ENCODE results near the gene ZNF799. TPM values are rescaled to one million over a fixed set of nuclear protein-coding genes. Genes with fewer than 3 reads are reported as not detected.
"Not testable (repeated sequence)": the region's sequence is repeated elsewhere in the genome, so short reads cannot be mapped to it uniquely, and the experiment has no call there.

The ZNF799 gene
- total RNA-seq = 1 to 10 TPM; 3.3 to 6.6 (median 3.4) TPM

DNA sequence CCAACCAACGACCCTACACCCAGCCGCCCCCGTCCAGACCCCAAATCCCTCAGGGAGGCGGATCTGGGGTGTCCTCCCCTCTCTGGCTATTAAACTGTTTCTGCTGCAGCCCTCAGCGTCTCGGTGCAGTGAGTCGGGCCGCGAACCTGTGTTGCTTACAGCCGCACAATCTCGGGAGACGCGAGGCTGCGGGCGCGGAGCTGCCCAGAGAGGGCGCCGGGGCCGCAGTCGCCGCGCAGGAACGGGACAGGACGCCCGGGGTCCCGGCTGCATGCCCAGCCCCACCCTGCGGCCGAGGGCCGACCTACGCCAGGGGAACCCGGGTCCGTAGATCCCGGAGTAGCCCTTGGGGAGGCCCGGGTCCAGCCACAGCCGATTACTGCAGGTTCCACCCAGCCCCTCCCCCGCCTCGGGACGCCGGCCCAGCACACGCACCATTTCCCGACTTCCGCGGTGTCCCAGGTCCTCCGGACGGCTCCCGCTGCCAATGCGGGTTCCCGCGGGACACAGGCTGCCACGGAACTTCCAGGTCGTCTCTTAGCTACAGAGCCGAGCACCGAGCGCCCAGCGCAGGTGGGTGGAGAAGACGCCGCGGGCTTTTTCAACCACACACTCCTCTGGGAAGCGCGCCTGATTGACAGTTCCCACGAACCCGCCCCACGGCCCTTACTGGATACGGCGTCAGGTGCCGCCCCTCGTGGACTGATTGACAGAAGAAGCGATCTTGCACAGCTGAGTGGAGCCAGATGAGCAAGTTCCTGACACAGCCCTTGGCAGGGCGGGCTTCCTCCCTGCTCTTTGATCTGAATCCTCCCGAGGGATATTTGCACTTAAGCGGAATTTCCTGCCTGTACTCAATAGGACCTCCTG, at the start of gene ZNF799:
ZNF799 (minus strand) TSS at position 639 of the 870 bp plus-strand sequence; CDS start at position 438, 201 bp downstream.
- Histone ChIP-seq H3K27me3 (no peaks in the 10 kb centered on the region), H3K27ac (replicated peaks in 1 of 4) (peak within 1 kb of the TSS; percentile 85 to 95 (median 87)), H3K36me3 (no peaks in the 10 kb centered on the region), H3K4me3 (peak within 1 kb of the TSS; percentile 70 to 84 (median 78)), H3K4me1 (peaks cover 4 to 17% (median 10%) of the 10 kb centered on the region in 4 donors), H3K9me3 (no peaks in the 10 kb centered on the region)
- peak; percentile 99 for DNase-seq (ENCODE audit: extremely low spot score)
- TF ChIP-seq POLR2A (IDR thresholded peaks at IDR 0.05; ENCODE audit: low read depth) = no peak
- no peak for TF ChIP-seq EP300 (IDR thresholded peaks at IDR 0.05)
- TF ChIP-seq POLR2AphosphoS5 (IDR thresholded peaks at IDR 0.05) = peak; percentile 84 to 86
- TF ChIP-seq, protein P1, sequence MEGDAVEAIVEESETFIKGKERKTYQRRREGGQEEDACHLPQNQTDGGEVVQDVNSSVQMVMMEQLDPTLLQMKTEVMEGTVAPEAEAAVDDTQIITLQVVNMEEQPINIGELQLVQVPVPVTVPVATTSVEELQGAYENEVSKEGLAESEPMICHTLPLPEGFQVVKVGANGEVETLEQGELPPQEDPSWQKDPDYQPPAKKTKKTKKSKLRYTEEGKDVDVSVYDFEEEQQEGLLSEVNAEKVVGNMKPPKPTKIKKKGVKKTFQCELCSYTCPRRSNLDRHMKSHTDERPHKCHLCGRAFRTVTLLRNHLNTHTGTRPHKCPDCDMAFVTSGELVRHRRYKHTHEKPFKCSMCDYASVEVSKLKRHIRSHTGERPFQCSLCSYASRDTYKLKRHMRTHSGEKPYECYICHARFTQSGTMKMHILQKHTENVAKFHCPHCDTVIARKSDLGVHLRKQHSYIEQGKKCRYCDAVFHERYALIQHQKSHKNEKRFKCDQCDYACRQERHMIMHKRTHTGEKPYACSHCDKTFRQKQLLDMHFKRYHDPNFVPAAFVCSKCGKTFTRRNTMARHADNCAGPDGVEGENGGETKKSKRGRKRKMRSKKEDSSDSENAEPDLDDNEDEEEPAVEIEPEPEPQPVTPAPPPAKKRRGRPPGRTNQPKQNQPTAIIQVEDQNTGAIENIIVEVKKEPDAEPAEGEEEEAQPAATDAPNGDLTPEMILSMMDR (IDR thresholded peaks at IDR 0.05) = peak in 1 of 3 experiments; percentile 16
- WGBS = 1% methylated on average over 20 of the region's 71 CpGs
- intact Hi-C loops (cut with DNase I) = no loop called here

DNA sequence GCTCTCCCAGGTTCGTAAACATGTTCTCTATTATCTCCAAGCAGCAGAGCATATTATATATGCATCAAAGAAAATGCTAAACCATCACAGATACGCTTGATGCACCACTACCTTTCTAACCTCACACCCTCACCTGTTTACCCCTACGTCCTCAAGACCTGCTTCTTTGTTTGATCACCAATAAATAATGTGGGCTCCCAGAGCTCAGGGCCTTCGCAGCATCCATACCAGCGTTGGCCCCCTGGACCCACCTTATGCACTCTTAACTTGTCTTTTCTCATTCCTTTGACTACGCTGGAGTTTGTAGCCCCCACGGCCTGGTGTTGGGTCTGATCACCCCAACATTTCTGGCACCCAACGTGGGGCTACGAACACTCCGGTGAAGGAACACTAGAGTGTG, 49.8 kb upstream of the ZNF799 start:
- 82% methylated on average over 10 of the region's 10 CpGs for WGBS
- intact Hi-C loops (cut with DNase I) = no loop called here
- Histone ChIP-seq H3K27ac (replicated peaks in 1 of 4) (no peak overlapping the region), H3K4me3 (no peak overlapping the region), H3K4me1 (no peaks in the 10 kb centered on the region), H3K27me3 (no peaks in the 10 kb centered on the region), H3K36me3 (no peaks in the 10 kb centered on the region), H3K9me3 (peaks cover 0 to 16% (median 6%) of the 10 kb centered on the region in 4 donors)
- TF ChIP-seq POLR2A (IDR thresholded peaks at IDR 0.05; ENCODE audit: low read depth) (no peak), EP300 (IDR thresholded peaks at IDR 0.05) (no peak), POLR2AphosphoS5 (IDR thresholded peaks at IDR 0.05) (no peak)
- DNase-seq (ENCODE audit: extremely low spot score) = no peak

DNA sequence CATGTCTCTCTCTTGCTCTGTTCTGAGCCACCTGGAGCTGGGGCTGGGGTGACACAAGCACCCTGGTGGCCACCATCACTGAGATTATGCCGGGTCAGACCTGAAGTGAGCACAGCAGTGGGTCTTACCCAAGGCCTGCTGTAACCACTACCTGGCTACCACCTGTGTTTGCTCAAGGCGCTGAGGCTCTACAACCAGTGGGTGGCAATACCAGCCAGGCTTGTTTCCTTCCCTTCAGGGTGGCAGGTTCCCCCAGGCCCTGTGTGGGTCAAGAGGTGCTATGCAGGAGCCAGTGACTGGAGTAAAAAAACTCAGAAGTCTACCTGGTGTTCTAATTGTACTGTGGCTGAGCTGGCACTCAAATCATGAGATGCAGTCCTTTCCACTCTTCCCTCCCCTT, 47.7 kb upstream of the ZNF799 start:
- TF ChIP-seq POLR2AphosphoS5 (IDR thresholded peaks at IDR 0.05) (no peak), EP300 (IDR thresholded peaks at IDR 0.05) (no peak)
- Histone ChIP-seq H3K36me3 (no peaks in the 10 kb centered on the region), H3K4me1 (no peaks in the 10 kb centered on the region), H3K27me3 (no peaks in the 10 kb centered on the region), H3K9me3 (peaks cover 0 to 16% (median 6%) of the 10 kb centered on the region in 4 donors), H3K27ac (replicated peaks in 1 of 4) (no peak overlapping the region), H3K4me3 (no peak overlapping the region)
- WGBS = 86% methylated on average over 2 of the region's 2 CpGs
- no peak for DNase-seq (ENCODE audit: extremely low spot score)
- intact Hi-C loops (cut with DNase I) = no loop called here

DNA sequence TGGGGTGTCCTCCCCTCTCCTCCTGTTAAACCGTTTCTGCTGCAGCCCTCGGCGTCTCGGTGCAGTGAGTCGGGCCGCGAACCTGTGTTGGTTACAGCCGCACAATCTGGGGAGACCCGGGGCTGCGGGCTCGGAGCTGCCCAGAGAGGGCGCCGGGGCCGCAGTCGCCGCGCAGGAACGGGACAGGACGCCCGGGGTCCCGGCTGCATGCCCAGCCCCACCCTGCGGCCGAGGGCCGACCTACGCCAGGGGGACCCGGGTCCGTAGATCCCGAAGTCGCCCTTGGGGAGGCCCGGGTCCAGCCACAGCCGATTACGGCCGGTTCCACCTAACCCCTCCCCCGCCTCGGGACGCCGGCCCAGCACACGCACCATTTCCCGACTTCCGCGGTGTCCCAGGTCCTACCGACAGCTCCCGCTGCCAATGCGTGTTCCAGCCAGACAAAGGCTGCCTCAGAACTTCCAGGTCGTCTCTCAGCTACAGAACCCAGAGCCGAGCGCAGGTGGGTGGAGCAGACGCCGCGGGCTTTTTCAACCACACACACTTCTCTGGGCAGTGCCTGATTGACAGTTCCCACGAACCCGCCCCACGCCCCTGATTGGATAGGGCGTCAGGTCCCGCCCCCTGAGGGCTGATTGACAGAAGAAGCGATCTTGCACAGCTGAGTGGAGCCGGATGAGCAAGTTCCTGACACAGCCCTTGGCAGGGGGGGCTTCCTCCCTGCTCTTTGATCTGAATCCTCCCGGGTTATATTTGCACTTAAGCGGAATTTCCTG, 39.7 kb upstream of the ZNF799 start, which contains the start of gene ZNF443:
ZNF443 (minus strand) TSS at position 481 of the 776 bp plus-strand sequence; CDS start at position 374, 107 bp downstream.
- Histone ChIP-seq H3K4me1 (peaks cover 4 to 15% (median 10%) of the 10 kb centered on the region in 4 donors), H3K27me3 (no peaks in the 10 kb centered on the region), H3K4me3 (peak within 1 kb of the TSS; percentile 72 to 79 (median 78)), H3K9me3 (no peaks in the 10 kb centered on the region), H3K27ac (replicated peaks in 1 of 4) (peak within 1 kb of the TSS; percentile 86 to 94 (median 88)), H3K36me3 (no peaks in the 10 kb centered on the region)
- intact Hi-C loops (cut with DNase I) = no loop called here
- no peak for TF ChIP-seq EP300 (IDR thresholded peaks at IDR 0.05)
- no peak for TF ChIP-seq POLR2A (IDR thresholded peaks at IDR 0.05; ENCODE audit: low read depth)
- TF ChIP-seq POLR2AphosphoS5 (IDR thresholded peaks at IDR 0.05) = peak; percentile 68 to 86
- TF ChIP-seq, protein P1 (IDR thresholded peaks at IDR 0.05) = no peak
- peak; percentile 100 for DNase-seq (ENCODE audit: extremely low spot score)
- 0% methylated on average over 18 of the region's 59 CpGs for WGBS

DNA sequence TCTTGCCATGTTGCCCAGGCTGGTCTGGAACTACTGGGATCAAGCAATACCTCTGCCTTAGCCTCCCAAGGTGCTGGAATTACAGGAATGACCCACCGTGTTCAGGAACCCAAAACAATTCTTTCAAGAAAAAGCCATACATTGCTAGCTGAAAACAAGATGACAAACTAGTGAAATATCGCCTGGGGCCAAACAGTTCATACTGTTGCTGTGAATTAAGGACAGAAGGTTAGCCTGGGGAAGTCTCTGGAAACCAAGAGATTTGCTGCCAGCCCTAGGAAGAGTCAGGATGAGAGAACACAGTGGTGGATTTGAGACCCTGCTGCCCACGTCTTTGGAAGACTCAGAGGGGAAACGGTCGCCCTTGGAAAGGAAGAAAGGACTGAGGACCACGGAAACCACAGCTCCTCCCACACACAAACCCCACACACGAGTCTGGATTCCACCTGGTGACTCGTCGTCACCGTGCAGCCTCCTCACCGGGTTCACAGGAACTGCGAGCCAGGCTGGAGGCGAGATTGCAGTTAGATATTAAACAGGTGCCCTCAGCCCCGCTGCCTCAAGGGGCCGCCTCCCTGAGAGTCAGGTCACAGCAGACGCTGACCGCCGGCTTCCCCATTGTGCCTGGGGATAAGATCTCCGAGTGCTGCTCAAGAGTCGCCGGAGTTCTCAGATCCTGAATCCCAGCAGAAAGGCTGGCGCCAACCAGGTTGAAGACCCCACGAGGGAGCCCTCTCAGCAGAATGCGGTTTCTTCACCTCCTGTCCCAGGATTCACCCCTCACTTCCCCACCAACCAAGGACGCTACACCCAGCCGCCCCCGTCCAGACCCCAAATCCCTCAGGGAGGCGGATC, 38.8 kb upstream of the ZNF799 start:
- H3K36me3 ChIP-seq; intact Hi-C loops (cut with DNase I); H3K27me3 ChIP-seq; DNase-seq (ENCODE audit: extremely low spot score); H3K9me3 ChIP-seq: not testable (repeated sequence)
- Histone ChIP-seq H3K4me1 (peaks cover 4 to 15% (median 10%) of the 10 kb centered on the region in 4 donors), H3K27ac (replicated peaks in 1 of 4) (peak overlapping the region; percentile 86 to 94 (median 88)), H3K4me3 (peak overlapping the region; percentile 72 to 79 (median 78))
- WGBS = 7% methylated on average over 5 of the region's 28 CpGs

DNA sequence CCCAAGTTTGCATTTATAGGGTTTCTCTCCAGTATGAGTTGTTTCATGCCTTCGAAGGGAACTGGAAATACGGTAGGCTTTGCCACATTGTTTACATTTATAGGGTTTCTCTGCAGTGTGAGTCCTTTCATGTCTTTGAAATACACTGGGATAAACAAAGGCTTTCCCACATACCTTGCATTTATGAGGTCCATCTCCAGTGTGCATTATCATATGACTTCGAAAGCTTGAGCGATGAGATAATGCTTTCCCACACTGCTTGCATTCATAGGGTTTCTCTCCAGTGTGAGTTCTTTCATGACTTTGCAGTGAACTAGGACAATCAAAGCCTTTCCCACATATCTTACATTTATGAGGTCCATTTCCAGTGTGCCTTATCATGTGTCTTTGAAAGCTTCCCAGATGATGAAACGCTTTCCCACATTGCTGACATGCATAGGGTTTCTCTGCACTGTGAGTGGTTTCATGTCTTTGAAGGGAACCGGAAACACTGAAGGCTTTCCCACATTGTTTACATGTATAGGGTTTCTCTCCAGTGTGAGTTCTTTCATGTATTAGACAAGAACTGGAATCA, 29.7 kb upstream of the ZNF799 start:
- H3K27ac ChIP-seq (replicated peaks in 1 of 4); H3K4me1 ChIP-seq; intact Hi-C loops (cut with DNase I); DNase-seq (ENCODE audit: extremely low spot score); H3K4me3 ChIP-seq; H3K9me3 ChIP-seq; H3K27me3 ChIP-seq: not testable (repeated sequence)
- peaks cover 10 to 25% (median 15%) of the 10 kb centered on the region in 4 donors for H3K36me3 ChIP-seq
- 96% methylated on average over 6 of the region's 6 CpGs for WGBS

All from esophagus muscularis mucosa (tissue), 4 donors.